ENCODE measurements around the gene ACACA.

DNA sequence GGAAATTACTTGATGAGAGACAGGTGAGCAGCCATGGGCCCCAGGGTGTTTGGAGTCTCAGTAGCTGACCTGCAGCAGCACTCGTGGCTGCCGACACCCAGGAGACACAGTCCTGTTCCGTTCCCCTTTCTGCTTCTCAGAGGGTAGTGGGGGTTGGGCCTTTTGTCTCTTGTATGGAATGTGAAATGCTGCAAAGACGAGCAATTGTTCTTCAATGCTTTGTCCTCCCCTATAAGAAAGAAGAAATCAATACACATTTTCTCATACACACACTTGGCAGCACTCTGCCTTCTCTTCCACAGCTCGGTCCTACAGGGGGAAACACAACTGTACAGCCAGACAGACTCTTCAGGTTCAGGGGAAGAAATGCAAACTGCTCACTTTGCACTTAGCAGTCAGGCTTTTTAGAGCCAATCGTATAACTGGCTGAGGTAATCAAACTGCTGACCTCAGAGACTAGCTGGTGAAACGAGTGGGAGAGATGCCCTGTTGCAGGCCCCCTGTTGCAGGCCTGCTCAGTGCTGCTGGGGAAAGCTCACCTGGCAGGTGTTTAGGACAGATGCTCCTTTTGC lies 361.2 kb downstream of the ACACA start:
- TF ChIP-seq, protein P1, sequence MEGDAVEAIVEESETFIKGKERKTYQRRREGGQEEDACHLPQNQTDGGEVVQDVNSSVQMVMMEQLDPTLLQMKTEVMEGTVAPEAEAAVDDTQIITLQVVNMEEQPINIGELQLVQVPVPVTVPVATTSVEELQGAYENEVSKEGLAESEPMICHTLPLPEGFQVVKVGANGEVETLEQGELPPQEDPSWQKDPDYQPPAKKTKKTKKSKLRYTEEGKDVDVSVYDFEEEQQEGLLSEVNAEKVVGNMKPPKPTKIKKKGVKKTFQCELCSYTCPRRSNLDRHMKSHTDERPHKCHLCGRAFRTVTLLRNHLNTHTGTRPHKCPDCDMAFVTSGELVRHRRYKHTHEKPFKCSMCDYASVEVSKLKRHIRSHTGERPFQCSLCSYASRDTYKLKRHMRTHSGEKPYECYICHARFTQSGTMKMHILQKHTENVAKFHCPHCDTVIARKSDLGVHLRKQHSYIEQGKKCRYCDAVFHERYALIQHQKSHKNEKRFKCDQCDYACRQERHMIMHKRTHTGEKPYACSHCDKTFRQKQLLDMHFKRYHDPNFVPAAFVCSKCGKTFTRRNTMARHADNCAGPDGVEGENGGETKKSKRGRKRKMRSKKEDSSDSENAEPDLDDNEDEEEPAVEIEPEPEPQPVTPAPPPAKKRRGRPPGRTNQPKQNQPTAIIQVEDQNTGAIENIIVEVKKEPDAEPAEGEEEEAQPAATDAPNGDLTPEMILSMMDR (IDR thresholded peaks at IDR 0.05; ENCODE audit: extremely low read depth in 1 of 2, insufficient read depth in 1 of 2, low read depth in 1 of 2, low read length in 2 of 2) = no peak
- TF ChIP-seq MAX (IDR thresholded peaks at IDR 0.05; ENCODE audit: insufficient read depth, insufficient read length) (no peak), POLR2A (IDR thresholded peaks at IDR 0.05; ENCODE audit: low read depth, low read length) (no peak), EZH2 (IDR thresholded peaks at IDR 0.05; ENCODE audit: borderline replicate concordance, low read depth, low read length, severe bottlenecking) (no peak), POLR2AphosphoS5 (IDR thresholded peaks at IDR 0.05; ENCODE audit: insufficient read depth, low read depth, low read length) (no peak), GATA2 (IDR thresholded peaks at IDR 0.05; ENCODE audit: insufficient read depth, insufficient read length, low read depth, low read length) (no peak), MYC (IDR thresholded peaks at IDR 0.05; ENCODE audit: low read depth, low read length) (no peak), FOS (IDR thresholded peaks at IDR 0.05; ENCODE audit: borderline replicate concordance, insufficient read depth, low read length) (no peak)

Data from endothelial cell of umbilical vein (primary cell).